HG03439 (cell line): ENCODE measurements around the gene UPK3BL2.
A peak's percentile ranks its signal among the peaks of the same experiment; 100 is the strongest.
"Not testable (repeated sequence)": the region's sequence is repeated elsewhere in the genome, so short reads cannot be mapped to it uniquely, and the experiment has no call there.

ENCODE experiments used
- ATAC-seq: cut with Tn5 transposase; IDR thresholded peaks from one replicate; pipeline ENCODE4 v1.9.1; 2021; ENCODE audit warnings: mild to moderate bottlenecking, moderate library complexity; ENCODE audit not compliant: unreplicated experiment

The UPK3BL2 gene, protein sequence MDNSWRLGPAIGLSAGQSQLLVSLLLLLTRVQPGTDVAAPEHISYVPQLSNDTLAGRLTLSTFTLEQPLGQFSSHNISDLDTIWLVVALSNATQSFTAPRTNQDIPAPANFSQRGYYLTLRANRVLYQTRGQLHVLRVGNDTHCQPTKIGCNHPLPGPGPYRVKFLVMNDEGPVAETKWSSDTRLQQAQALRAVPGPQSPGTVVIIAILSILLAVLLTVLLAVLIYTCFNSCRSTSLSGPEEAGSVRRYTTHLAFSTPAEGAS

DNA sequence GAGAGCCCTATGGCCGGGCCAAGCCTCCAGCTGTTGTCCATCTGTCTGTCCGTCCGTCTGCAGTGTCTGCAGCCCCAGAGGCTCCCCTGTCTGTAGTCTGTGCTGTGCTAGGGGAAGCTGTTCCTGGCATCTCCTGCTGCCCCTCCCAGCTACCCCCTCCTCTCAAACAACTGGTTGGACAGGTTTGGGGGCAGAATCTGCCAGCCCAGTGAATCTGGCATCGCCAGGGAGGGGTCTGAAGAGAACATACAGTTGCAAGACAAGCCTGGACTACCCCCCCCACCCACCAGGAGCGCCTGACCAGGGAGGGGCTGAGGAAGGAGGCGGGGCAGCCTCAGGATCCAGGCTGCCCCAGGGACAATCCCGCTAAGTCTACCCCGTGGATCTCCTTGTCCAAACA lies at the start of gene UPK3BL2:
TSS of gene UPK3BL2 (minus strand) at position 101 of the 400 bp plus-strand sequence. CDS start at position 41, 60 bp downstream.
- ATAC-seq = not testable (repeated sequence)

DNA sequence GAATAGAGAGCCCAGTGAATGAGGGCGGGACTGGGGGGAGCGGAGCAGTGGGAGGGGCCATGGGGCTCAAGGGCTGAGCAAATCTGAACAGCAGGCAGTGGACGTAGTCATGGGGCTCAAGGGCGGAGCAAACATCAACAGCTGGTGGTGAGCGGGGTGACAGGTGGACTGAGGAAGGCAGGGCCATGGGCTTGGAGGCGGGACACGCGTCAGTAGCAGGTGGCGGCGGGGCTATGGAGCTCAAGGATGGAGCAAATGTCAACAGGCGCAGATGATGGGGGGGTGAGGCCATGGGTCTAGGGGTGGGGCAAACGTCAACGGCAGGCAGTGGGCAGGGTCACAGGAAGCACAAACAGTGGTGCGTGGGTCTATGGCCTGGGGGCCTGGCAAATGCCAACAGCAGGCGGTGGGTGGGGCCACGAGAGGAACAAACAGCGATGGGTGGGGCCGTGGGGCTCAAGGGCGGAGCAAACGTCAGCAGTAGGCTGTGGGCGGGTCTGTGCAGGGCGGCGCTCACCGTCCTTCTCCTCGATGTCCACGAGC lies 49.1 kb upstream of the UPK3BL2 start:
- peak; percentile 54 for ATAC-seq

- ATAC-seq = peak; percentile 45
These were observed 46.4 kb upstream of the UPK3BL2 start for GRCh38 chr7:102589857-102590256.

- ATAC-seq = not testable (repeated sequence)
These were observed 40.0 kb upstream of the UPK3BL2 start for GRCh38 chr7:102583495-102583894.

- ATAC-seq = not testable (repeated sequence)
These were observed 38.2 kb upstream of the UPK3BL2 start for GRCh38 chr7:102581722-102582121.

DNA sequence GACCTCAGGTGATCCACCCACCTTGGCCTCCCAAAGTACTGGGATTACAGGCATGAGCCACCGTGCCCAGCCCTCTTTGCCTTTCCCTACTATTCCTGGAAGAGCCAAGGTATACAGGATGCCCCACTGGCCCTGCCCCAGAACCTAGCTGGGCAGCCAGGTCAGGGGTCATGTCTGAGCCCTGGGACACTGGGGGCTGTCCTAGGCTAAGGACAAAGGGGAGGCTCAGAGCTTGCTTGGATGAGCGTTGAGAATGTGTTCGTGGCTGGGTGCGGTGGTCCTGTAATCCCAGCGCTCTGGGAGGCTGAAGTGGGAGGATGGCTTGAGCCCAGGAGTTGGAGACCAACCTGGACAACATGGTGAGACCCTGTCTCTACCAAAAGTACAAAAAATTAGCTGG lies 35.0 kb upstream of the UPK3BL2 start:
- ATAC-seq = not testable (repeated sequence)

GRCh38 chr7:102577315-102578240 lies 34.1 kb upstream of the UPK3BL2 start:
- ATAC-seq = not testable (repeated sequence)

DNA sequence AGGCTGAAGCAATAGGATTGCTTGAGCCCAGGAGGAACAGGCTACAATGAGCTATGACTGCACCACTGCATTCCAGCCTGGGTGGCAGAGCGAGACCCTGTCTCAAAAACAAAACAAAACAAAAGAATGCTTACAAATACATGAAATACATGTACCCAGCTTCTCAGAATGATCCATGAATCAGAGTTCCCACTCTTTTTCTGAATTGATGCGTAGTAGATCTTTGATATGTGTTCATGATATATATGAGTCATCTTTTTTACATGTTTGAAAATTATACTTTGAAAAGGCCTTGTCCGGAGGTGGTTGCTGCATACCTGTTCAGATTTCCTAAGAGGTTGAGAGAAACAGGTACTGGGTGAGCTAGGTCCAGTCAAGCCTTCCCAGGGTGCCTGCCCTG lies 32.9 kb upstream of the UPK3BL2 start:
- ATAC-seq = not testable (repeated sequence)

DNA sequence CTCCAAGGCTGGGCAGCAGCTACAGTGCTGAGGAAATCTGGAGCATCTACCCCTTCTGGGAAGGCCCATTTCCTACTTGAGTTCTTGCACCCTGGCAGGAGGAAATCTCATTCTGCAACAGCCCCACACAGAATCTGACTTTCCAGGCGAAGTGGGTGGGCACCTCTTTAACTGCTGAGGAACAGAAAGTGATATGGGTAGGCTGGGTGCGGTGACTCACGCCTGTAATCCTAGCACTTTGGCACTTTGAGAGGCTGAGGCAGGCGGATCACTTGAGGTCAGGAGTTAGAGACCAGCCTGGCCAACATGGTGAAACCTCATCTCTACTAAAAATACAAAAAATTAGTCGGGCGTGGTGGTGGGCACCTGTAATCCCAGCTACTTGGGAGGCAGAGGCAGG lies 31.1 kb upstream of the UPK3BL2 start:
- not testable (repeated sequence) for ATAC-seq

- peak; percentile 94 for ATAC-seq
These were observed 29.1 kb upstream of the UPK3BL2 start, which contains the start of gene POLR2J3 for GRCh38 chr7:102572261-102573239. POLR2J3 (minus strand) TSS chr7:102572583; CDS start chr7:102572521, 62 bp downstream.

- not testable (repeated sequence) for ATAC-seq
These were observed 25.1 kb upstream of the UPK3BL2 start for GRCh38 chr7:102568620-102569019.

DNA sequence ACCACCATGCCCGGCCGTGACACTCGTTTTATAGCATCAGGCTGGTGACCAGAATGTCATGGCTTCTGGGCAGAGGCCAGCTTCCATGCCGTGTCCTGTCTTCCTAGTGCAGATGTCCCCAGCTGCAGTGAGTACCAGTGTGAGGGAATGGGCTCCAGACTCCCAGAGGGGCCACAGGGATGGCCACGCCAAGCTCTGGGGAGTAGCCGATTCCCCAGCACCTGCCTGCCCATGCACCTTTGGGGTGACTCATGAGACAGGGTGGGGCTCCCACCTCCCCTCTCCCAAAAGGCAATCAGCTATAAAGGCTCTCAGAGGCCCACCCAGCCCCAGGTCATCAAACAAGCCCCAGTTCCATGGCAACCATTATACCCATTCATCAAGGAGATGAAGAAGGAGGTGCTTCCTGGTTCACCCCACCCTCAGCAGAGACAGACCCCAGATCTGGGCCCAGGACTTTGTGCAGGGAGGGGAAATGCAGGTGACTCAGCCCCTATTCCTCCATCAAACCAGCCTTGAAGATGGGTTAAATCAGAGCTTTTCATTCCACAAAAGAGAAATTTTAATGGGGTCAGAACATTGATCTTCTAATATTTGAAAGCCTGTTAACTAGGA lies 7.4 kb upstream of the UPK3BL2 start, which contains the start of gene SPDYE2:
TSS of gene SPDYE2 (plus strand) at position 419 of the 615 bp plus-strand sequence. CDS start 2,030 bp downstream, outside the sequence.
- ATAC-seq = not testable (repeated sequence)

GRCh38 chr7:102546353-102546752 lies 2.9 kb upstream of the UPK3BL2 start:
- peak; percentile 65 for ATAC-seq

- ATAC-seq = not testable (repeated sequence)
These were observed 1.8 kb upstream of the UPK3BL2 start for GRCh38 chr7:102545288-102545687.

DNA sequence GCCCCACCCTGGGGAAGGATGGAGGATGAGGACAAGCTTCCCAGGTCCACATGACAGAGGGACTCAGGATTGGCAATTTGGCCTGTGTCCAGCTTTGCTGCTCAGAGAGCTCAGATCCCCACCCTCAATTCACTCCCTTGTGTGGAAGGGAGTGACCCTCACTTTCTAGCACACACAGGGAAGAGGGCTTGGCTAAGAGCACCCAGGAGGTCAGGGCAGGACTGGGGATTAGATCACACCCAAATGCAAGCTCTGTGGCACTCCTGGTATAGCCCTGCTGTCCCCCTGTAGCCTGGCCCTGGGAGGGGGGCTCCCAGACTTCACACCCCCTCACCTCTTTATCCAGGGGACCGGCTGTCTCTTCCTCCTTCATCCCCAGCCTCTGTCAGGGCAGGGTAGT lies 876 bp upstream of the UPK3BL2 start:
- ATAC-seq = not testable (repeated sequence)

DNA sequence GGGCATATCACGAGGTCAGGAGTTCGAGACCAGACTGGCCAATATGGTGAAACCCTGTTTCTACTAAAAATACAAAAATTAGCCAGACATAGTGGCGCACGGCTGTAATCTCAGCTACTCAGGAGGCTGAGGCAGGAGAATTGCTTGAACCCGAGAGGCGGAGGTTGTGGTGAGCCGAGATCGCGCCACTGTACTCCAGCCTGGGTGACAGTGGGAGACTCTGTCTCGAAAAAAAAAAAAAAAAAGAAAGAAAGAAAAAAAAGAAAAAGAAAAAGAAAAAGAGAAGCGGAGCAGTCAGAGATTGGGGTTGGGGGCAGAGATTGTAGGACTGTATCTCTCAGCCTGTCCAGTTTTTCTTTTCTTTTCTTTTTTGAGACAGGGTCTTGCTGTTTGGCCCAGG lies 725 bp downstream of the UPK3BL2 start:
- not testable (repeated sequence) for ATAC-seq

GRCh38 chr7:102542083-102542482 lies 1.4 kb downstream of the UPK3BL2 start:
- not testable (repeated sequence) for ATAC-seq

GRCh38 chr7:102540604-102541003 lies 2.9 kb downstream of the UPK3BL2 start:
- not testable (repeated sequence) for ATAC-seq

DNA sequence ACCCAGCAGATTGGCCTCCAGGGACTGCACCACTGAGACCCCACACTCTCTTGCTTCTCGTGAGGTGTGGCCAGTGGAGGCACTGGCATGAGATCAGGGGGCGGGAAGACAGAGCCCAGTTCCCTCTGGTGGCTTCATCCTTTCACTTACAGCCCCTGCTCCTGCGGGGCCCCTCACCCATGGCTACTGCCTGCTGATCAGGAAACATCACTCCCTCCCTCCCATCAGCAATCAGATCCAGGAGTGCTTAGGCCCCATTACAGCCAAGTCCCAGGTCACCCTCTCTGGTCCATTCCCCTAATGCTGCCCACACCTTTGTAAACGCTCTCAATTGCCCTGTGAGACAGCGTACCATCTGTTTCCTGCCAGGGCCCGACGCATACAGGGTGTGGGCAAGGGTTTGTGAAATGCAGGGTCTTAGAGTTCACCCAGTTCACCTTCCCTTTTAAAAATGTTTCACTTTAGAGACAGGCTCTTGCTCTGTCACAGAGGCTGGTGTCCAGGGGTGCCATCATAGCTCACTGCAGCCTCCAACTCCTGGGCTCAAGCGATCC lies 8.4 kb downstream of the UPK3BL2 start:
- ATAC-seq = not testable (repeated sequence)
